ENCODE measurements around the gene OR2A25. TPM values are rescaled to one million over a fixed set of nuclear protein-coding genes. Genes with fewer than 3 reads are reported as not detected.

OR2A25 gene, protein sequence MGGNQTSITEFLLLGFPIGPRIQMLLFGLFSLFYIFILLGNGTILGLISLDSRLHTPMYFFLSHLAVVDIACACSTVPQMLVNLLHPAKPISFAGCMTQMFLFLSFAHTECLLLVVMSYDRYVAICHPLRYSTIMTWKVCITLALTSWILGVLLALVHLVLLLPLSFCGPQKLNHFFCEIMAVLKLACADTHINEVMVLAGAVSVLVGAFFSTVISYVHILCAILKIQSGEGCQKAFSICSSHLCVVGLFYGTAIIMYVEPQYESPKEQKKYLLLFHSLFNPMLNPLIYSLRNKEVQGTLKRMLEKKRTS
- not detected in 2 replicates for total RNA-seq (2013; cell fraction: nucleolus; rRNA removed)
- total RNA-seq (2014; rRNA removed): not detected in 2 replicates
- not detected in 2 replicates for total RNA-seq (2014; rRNA removed; fragmentation: Illumina TruSeq; extraction: Trizol)
- total RNA-seq (2021): not detected in 2 replicates
- polyA plus RNA-seq (2011; ENCODE audit: low read depth): not detected
- polyA plus RNA-seq (2011; rRNA removed): not detected in 2 replicates
- not detected in 2 replicates for polyA plus RNA-seq (2011; cell fraction: cytosol; rRNA removed)
- not detected in 2 replicates for polyA plus RNA-seq (2011; cell fraction: nucleus; rRNA removed)
- not detected in 2 replicates for polyA plus RNA-seq (2012)
- not detected in 2 replicates for polyA plus RNA-seq (2014; fragmentation: Illumina TruSeq; extraction: Trizol)
- polyA plus RNA-seq (2014; fragmentation: Nextera tagmentation; extraction: Ambion mirVana): not detected
- not detected in 2 replicates for polyA plus RNA-seq (2014; rRNA removed)
- polyA plus RNA-seq (2016; fragmentation: Nextera tagmentation; extraction: Ambion mirVana): not detected
- not detected in 2 replicates for polyA minus RNA-seq (2011; rRNA and poly(A)+ RNA removed)
- polyA minus RNA-seq (2011; cell fraction: cytosol; rRNA and poly(A)+ RNA removed): not detected in 2 replicates
- polyA minus RNA-seq (2011; cell fraction: nucleus; rRNA and poly(A)+ RNA removed): not detected in 2 replicates
- not detected for Bru-seq, nascent RNA
- BruChase-seq, experiment 1, labeled RNA remaining after a 6-hour chase: not detected
- percentile 11 among the genes with signal in this experiment for BruChase-seq, experiment 2, labeled RNA remaining after a 2-hour chase
- long read RNA-seq, experiment 1: 0 reads
- long read RNA-seq, experiment 2: 0 reads

DNA sequence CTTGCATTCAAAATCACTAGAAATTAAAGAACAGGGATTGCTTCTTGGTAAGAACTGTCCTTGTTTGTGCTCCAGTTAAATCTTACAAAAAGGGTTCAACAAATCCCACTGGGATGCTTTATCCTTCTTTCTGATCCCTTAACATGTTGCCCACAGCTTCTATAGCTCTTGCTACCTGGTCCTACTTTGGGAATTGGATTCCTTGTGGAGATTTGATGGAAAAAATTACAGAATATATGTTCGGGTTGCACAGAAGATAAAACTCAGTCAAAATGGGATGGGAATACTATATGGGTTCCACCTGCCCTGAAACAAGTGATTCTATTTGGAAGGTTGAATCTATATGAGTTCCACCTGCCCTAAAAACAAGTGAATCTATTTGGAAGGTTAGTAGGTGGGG lies at the start of gene OR2A25:
Gene OR2A25, plus strand, starts transcription at position 301 of the 400 bp plus-strand sequence. CDS start 4,409 bp downstream, outside the sequence.
- BruUV-seq (replicated peaks): no TSS peak
- TF ChIP-seq, protein P1, sequence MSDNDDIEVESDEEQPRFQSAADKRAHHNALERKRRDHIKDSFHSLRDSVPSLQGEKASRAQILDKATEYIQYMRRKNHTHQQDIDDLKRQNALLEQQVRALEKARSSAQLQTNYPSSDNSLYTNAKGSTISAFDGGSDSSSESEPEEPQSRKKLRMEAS (IDR thresholded peaks at IDR 0.05; ENCODE audit: low read depth, low read length): no peak
- TF ChIP-seq EZH2 (IDR thresholded peaks at IDR 0.05; ENCODE audit: borderline replicate concordance, control insufficient read depth, low read depth, low read length) (no peak), POLR2A (IDR thresholded peaks at IDR 0.05; ENCODE audit: low read depth, low read length) (no peak), POLR2AphosphoS2 (IDR thresholded peaks at IDR 0.05; ENCODE audit: low read depth, low read length) (no peak), JUND (IDR thresholded peaks at IDR 0.05; ENCODE audit: low read depth, low read length) (no peak), KLF5 (IDR thresholded peaks at IDR 0.05; ENCODE audit: partially characterized antibody) (no peak), CBX5 (IDR thresholded peaks at IDR 0.05; ENCODE audit: low read depth) (no peak), ASH2L (IDR thresholded peaks at IDR 0.05; ENCODE audit: borderline replicate concordance, low read depth) (no peak), IKZF1 (conservative IDR thresholded peaks at IDR 0.05) (no peak)
- DNase-seq (ENCODE audit: low read depth, low spot score) (no peak), FAIRE-seq (no peak), ATAC-seq (no peak)
- Histone ChIP-seq H3K27me3 (replicated peaks in 1 of 2; ENCODE audit: control insufficient read depth in 2 of 2, insufficient read depth in 2 of 2, low read length in 1 of 2) (0 out of 4 replicates have a peak, but pooled peaks cover 0 to 4% of the 10 kb centered on the region in 2 experiments), H3K9me3 (replicated peaks; ENCODE audit: control insufficient read depth, insufficient read depth, low read length) (no peaks in the 10 kb centered on the region), H3K4me3 (no peak within 1 kb of the TSS), H3K27ac (ENCODE audit: control insufficient read depth, insufficient read depth) (no peak within 1 kb of the TSS), H3K9ac (ENCODE audit: control insufficient read depth, insufficient read depth, low read length) (no peak within 1 kb of the TSS), H2AFZ (ENCODE audit: control insufficient read depth, low read depth, low read length) (no peak within 1 kb of the TSS), H3K4me2 (ENCODE audit: control insufficient read depth, insufficient read depth) (no peak within 1 kb of the TSS), H3K79me2 (ENCODE audit: control insufficient read depth, insufficient read depth, low read length) (no peaks in the 10 kb centered on the region), H4K20me1 (ENCODE audit: control insufficient read depth, insufficient read depth) (no peaks in the 10 kb centered on the region), H3K36me3 (ENCODE audit: control insufficient read depth in 2 of 2, insufficient read depth in 2 of 2, low read length in 1 of 2) (no peaks in the 10 kb centered on the region), H3K4me1 (ENCODE audit: control insufficient read depth, insufficient read depth, low read length) (no peaks in the 10 kb centered on the region)
- ChIA-PET SMC1A (ENCODE audit: uncharacterized antibody, unreplicated experiment) (no interaction called here), POLR2A (no interaction called here), CTCF (no interaction called here), RAD21 (ENCODE audit: unreplicated experiment) (interaction anchor here (1.5 kb wide), 1 partner anchor 59 kb away, joined by 3 read pairs; no protein-coding TSS in a partner anchor)
- WGBS (ENCODE audit: insufficient coverage, insufficient replicate concordance, low lambda C conversion rate, missing lambda C conversion rate): 5% methylated on average over 1 of the region's 1 CpG
- in situ Hi-C loops (cut with MboI) (no loop called here), intact Hi-C loops (cut with micrococcal nuclease; ENCODE audit: unreplicated experiment) (no loop called here)

Data from GM12878 (cell line).